Cardiac fibroblast (primary cell): ENCODE results near the gene WSB1.

Source experiments
- DNase-seq, 2 donors: peaks; one replicate each; pipeline versions ENCODE4 v3.0.0 to v3.0.0-alpha.2; 2010; ENCODE audit warnings: low read depth in 2 of 2
- H3K4me3 ChIP-seq, 2 donors: replicated peaks in 1 of 2; 1 replicate in 1 of 2; 2 replicates in 1 of 2; pipeline ENCODE4 v1.5.1; 2011; ENCODE audit warnings: low read depth in 2 of 2, low read length in 2 of 2, mild to moderate bottlenecking in 2 of 2, moderate library complexity in 1 of 2
- CTCF ChIP-seq: IDR thresholded peaks from one replicate; pipeline ENCODE4 v1.5.1; 2011; ENCODE audit warnings: low read depth, mild to moderate bottlenecking, low read length, inconsistent platforms

Gene WSB1

GRCh38 chr17:27357236-27357635 is 63.3 kb downstream of the WSB1 start:
- no peak for TF ChIP-seq CTCF
- no peak for DNase-seq
- H3K4me3 ChIP-seq = no peak overlapping the region

- TF ChIP-seq CTCF = no peak
- H3K4me3 ChIP-seq = no peak overlapping the region
- DNase-seq = no peak
These were observed 66.6 kb downstream of the WSB1 start for GRCh38 chr17:27360507-27360906.

GRCh38 chr17:27361695-27362094 is 67.8 kb downstream of the WSB1 start:
- H3K4me3 ChIP-seq = no peak overlapping the region
- TF ChIP-seq CTCF = no peak

GRCh38 chr17:27362503-27362902 is 68.6 kb downstream of the WSB1 start:
- no peak for DNase-seq
- H3K4me3 ChIP-seq = no peak overlapping the region
- no peak for TF ChIP-seq CTCF

More at GRCh38 chr17:27361695-27362094, 67.8 kb downstream of the WSB1 start:
- no peak for DNase-seq

GRCh38 chr17:27362909-27363308 is 69.0 kb downstream of the WSB1 start:
- no peak for DNase-seq
- H3K4me3 ChIP-seq = no peak overlapping the region
- no peak for TF ChIP-seq CTCF

- H3K4me3 ChIP-seq = no peak overlapping the region
- DNase-seq = no peak
- no peak for TF ChIP-seq CTCF
These were observed 69.4 kb downstream of the WSB1 start for GRCh38 chr17:27363326-27363725.
